Measurements from ENCODE around the gene TRIM26.
"Not testable (repeated sequence)": the region's sequence is repeated elsewhere in the genome, so short reads cannot be mapped to it uniquely, and the experiment has no call there.

TRIM26 gene

DNA sequence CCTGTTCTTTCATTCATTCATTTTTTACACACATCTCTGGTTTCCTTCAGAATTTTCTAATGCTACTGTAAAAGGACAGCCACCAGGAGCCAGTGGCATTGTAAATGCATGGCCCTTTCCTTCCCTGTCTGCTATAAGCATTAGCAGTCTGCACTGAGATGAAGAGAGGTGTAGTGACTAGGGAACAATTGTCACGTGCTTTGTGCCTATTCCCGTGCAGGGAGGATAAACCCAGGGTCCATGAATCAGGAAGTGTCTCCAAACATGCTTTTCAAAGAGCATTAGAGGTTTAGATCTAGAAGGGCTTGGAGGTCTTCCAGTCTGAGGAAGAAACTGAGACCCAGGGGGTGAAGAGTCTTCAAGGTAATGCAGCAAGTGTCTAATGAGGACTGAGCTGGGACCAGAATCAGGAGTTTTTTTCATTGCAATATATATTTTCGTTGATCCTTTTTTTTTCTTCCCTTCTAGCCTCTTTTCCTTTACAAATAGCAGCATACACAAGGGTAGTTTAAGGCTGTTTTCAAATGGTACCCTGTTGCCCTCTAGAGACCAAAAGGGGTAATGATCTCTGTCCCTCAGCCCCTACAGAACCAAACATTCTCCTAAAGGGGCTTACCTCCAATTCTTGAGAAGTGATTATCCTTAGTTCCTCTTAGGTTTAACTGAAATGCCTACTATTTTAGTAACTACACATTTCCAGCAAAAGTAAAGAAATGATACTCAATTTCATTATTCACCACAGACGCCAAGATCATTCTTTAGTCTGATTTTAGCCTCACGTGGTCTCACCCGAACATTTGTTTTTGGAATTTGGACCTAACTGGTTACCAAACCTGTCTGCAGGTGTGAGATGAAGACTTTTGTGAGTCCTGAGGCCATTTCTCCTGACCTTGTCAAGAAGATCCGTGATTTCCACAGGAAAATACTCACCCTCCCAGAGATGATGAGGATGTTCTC lies 43.3 kb downstream of the TRIM26 start:
- DNase-seq: no peak

DNA sequence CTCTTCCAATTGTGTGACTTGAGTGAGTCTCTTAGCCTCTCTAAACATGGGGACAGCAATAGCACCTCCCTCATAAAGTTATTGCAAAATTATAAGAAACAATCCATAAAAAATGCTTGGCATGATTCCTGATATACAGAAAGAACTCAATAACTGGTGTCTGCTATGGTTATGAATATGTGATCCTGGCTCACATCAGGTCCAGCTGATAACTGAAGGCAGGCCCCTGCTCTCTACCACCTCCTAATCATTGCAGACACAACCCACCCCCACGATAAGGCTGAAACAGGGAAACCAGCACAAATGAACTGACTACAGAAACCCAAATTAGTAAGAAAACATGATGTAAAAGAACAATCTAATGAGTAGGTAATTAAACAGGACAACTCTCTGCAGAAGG lies 44.5 kb downstream of the TRIM26 start:
- no peak for DNase-seq

DNA sequence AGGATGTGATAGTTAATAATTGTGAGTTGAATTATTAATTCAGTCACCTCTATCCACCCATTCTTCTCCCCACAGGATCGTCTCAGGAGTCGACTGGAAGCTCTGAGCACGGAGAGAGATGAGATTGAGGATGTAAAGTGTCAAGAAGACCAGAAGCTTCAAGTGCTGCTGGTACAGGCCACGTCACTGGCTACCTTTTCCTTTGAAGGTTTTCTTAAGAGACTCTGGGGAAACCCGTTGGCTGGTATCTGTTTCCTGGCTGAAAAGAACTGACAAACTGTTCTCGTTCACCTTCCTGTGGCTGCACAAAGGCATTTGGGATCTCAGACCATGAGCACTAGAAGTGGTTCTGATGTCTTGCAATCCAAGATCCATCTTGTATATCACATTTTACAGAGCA lies 46.1 kb downstream of the TRIM26 start:
- DNase-seq: no peak

DNA sequence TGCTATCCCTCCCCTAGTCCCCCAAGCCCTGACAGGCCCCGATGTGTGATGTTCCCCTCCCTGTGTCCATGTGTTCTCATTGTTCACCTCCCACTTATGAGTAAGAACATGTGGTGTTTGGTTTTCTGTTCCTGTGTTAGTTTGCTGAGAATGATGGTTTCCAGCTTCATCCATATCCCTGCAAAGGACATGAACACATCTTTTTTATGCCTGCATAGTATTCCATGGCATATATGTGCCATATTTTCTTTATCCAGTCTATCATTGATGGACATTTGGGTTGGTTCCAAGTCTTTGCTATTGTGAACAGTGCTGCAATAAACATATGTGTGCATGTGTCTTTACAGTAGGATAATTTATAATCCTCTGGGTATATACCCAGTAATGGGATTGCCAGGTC lies 48.0 kb downstream of the TRIM26 start:
- not testable (repeated sequence) for DNase-seq

DNA sequence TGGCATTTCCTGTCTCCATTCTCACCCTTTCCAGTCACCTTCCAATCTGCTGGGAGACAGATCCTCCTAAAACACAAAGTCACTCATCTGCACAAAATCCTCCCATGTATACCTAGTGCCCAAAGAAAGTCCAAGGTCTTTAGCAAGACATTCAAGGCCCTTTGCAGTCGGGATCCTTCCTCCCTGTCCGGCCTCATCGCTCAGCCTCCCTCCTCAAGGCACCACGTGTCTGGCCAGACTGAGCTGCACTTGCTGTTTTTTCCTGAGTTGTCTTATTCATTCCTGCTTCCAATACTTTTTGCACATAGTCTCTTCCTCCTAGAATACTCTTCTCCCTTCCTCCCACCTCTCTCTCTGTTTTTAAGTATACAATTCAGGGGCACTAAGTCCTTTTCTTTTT lies 48.5 kb downstream of the TRIM26 start:
- no peak for DNase-seq

DNA sequence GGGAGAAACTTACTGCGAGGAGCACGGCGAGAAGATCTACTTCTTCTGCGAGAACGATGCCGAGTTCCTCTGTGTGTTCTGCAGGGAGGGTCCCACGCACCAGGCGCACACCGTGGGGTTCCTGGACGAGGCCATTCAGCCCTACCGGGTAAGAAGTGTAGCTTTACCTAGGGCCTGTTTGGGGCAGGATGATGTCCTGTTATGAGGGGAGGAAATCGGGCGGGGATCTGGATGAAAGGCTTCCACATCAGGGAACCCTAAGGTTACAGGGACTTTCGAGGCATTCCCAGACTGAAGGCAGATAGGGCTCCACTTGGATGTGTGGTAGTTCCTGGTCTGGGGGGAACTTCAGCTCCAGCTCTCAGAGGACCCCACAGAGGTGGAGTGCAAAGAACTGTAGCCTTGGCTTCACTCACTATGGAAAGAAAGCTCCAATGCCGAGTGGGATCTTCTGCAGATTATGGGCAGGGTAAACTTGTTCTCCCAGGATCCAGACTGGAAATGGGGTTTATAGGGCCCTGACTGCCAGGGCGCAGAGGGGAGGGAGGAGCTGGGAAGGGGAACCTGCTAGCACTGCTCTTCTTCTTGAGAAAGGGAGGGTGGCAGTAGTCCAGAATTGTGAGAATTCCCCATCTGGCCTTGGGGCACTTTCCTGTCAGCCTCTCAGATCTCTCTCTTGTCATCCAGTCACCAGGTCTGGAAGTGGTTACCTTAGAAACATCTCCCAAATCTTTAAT lies 49.1 kb downstream of the TRIM26 start:
- no peak for DNase-seq

DNA sequence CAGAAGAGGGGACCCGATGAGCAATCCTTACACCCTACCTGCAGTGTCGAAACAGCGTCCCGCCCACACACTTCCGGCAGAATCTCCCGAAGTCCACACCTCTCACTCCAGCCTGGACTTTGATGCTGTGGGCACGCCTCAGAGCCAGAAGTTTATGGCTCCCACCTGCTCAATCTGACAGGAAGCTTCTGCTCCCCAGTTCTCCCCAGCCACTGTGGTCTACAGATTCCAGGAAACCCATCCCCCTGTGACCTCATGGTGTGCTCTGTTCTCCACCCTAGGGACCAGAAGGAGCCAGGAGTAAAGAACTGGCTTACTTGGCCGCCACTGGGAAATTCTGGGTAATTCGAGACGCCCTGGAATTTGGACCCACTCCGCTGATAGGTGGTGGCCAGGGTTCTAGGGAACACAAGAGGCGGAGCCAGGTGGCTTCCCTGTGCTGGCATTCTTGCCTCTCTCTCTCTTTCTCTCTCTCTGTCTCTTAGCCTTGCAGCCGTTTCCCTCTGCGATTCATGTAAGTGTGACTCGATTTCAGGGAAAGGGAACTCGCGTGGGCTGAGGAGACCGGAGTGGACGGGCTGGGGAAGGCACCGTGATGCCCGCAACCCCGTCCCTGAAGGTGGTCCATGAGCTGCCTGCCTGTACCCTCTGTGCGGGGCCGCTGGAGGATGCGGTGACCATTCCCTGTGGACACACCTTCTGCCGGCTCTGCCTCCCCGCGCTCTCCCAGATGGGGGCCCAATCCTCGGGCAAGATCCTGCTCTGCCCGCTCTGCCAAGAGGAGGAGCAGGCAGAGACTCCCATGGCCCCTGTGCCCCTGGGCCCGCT lies 49.9 kb downstream of the TRIM26 start, which contains the start of gene TRIM15:
TSS of gene TRIM15 (plus strand) at position 457 of the 828 bp plus-strand sequence. CDS start at position 596, 139 bp downstream.
- no peak for DNase-seq

DNA sequence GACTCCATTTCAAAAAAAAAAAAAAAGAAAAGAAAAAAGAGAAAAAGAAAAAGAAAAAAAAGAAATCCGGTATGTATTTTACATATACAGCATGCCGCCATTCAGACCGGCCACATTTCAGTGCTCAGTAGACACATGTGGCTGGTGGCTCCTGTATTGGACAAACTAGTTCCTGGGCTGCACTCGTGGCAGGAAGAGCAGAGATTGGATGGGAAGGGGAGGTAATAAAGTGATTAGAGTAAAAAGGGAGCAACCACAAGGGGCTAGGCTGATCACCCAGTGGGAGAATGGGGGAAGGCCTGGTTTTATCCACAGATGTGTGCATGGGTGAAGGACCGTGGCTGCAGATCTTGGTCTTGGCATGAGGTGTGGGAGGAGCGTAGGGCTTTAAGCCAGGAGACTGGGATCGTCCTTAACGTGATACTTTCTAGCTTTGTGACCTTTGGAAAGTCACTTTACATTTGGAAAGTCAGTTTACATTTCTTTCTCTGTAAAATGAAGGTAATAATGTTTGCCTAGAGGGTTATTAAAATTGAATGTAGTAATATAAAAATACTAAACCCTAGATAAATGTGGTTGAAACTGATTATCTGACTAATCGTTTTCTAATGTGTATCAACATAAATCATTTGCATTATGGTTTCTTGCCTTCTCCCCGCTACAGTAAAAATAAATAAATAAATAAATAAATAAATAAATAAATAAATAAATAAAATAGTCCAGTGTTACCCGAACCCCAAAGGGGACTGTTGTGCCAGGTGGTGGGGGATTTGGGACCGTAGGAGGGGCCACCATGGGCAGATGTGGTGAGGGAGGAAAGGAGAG lies 50.7 kb downstream of the TRIM26 start:
- no peak for DNase-seq

DNA sequence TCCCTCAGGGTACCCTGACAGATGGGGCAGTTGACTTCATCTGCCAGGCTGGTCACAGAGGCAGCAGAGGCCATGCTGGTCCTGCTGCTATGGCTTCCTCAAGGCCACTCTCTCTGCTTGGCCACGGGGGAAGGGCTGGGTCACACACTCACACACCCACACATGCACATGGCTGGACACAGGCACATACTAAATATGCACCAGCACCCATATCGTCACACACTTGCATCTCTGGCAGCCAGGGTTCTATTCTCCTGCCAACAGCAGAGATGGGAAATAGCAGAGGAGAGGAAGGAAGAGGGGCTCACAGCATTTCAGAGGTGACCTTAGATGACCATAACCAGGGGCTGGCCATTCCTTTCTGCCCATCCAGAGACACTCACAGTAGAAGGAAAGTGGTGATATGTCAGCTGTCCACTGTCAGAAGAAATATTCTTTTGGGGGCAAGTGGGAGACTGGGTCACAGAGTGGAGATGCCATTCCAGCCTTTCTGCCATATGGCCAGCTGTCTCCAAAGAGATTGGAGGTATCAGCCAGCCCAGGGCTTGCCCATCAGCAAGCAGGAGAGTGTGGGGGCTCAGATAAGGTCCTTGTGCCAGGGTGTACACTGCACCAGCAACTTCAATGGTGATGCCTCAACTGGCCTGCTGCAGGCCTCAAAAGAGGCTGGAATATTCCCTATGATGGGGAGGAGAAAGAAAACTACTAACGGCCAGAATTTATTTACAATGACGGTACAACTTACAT lies 52.2 kb downstream of the TRIM26 start, which contains the start of gene TRIM10:
TSS of gene TRIM10 (minus strand) at position 427 of the 747 bp plus-strand sequence. CDS start at position 74, 353 bp downstream.
- DNase-seq: no peak

DNA sequence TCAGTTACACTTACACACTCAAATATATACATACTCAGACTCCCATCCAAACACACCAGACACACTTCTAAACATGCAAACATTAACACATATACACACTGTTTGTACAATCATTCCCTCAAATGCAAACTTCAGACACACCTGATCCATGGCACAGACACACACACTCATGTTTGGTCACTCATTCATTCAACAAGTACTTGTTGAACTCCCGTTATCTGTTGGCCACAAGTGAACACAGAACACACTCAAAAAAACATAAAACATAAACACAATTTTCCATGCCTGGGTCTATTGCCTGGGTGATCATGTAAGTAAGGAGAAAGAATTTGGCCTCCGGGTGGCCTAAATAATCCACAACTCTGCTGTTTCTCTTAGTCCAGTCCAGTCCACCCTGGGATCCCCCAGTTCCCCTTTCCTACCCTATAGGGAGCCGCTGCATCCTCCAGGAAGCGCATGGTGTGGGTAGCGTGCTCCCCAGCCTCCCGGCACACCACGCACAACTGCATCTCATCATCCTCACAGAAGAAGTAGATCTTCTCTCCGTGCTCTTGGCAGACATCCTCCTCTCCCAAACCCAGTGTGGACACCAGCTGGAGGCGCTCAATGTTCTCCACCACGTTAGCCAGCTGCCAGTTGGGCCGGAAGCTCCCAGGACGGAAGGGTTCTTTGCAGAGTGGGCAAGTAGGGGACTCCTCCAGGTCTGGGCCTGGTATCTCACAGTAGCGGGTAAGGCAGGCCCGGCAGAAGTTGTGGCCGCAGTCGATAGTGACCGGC lies 53.0 kb downstream of the TRIM26 start:
- DNase-seq: no peak

DNA sequence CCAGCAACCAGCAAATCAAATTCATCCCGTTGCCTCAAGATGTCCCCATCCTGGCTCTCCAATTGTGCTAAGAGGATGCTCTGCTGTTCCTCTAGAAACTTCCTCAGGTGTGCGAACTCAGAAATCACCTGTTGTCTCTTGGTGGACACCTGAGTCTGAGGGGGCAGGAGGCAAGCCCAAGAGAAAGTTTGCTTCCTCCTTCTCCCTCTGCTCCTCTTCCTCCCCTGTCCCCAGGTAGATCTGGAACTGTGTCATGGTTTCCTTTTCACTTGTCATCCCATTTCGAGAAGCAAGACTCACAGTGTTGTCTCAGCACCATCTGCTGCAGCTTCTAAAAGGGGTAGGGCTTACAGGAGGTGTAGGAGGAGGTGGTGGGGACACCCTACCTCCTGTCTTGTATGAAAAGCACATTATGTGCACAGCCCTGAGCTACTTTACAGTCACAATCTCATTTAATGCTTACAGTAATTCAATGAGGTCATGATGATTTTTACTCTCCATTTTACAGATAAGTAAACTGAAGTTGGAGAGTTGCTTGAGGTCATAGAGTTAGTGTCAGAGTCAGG lies 54.6 kb downstream of the TRIM26 start:
- no peak for DNase-seq

DNA sequence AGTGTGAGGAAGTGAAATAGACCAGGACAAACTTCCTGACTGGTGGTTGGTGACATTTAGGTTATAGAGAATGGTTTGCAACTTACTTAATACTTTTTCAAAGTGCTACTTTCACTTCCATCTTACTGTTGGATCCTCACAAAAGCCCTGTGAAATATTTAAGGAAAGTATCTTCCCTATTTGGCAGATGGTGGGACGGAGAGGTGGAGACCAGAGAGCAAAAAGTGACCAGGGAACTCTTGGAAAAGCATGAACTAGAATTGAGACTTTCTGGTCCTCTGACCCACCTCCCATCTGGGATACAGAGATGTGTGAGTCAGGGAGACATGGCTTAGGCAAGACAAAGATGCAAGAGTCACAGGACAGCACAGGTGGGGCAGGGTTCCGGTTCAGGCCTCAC lies 55.2 kb downstream of the TRIM26 start:
- no peak for DNase-seq

DNA sequence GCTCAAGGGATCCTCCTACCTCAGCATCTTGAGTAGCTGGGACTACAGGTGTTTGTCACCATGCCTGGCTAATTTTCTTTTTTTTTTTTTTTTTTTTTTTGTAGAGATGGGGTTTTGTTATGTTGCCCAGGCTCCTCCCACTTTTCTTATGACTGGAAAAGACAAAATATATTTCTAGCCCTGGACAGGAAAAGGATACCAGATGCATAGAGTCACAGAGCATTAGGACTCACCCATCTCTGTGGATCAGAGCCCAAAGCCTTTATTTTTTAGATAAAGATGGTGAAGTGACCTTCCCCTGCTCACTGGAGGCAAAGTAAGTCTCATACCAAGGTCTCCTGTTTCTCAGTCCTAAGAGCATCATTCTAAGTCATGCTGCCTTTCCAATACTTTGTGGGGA lies 55.6 kb downstream of the TRIM26 start:
- DNase-seq: no peak

DNA sequence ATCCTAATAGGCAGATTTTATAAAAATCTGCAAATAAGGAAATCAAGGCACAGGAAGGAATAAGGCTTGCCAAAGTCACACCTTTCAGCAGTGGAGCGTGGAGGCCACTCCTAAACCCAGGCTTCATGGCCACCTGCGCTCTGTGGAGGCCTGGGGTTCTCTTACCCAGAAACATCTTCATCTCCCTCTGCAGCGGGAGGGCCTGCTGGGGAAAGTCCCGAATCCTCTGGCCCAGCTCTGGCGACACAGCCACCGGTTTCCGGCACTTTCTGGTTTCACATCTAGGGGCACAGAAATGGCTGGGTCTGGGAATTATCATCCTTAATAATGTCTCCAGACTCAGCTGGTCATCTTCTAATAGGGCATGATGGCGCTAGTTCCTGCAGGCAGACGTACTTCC lies 56.4 kb downstream of the TRIM26 start:
- no peak for DNase-seq

DNA sequence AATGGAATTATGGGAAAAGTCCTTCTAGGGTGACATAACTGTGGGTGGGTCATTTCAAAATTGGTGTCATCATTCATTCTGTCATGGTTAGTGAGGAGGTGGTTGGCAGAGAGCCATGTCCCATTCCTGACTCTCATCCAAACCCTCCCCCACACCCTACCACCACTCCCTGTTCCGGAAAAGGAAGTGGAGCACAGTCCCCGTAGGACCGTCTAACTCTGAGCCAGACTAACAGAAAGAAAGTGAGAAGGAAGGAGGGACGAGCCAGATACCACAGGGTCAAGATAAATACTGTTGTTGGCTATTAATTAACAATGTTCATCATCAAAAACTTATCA lies 57.0 kb downstream of the TRIM26 start:
- DNase-seq: no peak

DNA sequence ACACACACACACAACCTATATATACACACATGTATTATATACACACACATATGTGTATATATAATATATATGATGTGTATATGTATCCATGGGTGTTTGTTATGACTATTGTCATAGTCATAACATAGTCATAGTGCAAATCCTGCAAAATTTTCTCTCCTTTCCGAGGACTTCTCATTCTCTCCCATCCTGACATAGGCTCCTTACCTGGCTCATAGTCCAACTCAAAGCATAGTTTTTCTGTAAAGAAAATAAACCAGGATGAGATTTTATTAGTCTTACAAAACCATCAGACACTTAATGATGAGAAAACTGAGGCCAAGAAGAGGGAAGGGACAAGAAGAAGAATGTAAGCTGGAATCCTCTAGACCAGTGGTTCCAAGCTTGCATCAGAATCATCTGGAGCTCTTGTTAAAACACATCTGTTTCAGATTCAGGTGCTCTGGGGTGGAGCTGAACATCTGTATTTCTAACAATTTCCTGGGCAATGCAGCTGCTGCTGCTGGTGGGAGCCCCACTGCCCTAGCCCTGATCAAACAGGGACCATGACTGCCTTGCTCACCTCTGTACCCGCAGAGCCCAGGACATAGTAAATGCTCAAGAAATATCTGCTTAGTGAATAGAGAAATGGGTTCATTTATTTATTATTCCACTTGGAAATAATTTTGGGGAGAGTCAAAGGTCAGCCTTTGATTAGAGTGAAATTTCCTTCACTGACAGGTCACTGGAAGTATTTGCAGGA lies 57.5 kb downstream of the TRIM26 start:
- no peak for DNase-seq

DNA sequence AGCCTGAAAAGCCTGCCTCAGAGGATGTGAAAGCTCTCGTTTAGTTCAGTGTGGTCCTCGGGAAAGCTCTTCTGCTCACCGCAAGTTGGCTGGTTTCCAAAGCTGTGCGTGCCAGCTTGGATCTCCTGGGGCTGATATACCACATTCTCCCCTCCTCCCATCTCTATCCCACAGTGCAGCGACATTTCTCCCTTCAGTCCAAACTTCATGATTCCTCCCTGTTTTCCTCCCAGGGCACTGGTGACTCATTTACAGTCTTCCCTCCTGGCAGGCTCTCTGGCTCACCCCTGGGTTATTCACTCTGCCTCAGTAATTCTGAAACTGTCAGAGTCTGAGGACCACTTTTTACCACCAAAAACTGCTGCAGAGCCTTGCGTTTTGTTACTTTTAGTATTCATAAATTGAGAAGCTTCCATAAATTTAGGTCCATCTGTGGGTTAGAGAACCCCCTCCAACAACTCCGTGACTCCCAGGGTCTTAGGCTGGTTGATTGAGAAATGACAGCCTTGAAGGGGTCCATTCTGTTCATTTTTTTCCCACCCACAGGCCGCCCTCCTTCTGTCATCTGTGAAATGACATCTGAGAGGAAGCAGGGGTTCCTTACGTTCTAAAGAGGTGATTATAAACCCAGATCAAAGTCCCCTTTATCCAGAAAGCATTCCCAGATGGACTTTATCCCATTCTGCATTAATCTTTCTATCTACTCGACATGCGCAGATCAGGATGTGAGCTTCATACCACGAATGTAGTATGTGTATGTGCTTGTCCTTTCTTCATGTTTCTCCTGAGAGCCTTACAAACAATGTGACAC lies 58.3 kb downstream of the TRIM26 start:
- DNase-seq: no peak

DNA sequence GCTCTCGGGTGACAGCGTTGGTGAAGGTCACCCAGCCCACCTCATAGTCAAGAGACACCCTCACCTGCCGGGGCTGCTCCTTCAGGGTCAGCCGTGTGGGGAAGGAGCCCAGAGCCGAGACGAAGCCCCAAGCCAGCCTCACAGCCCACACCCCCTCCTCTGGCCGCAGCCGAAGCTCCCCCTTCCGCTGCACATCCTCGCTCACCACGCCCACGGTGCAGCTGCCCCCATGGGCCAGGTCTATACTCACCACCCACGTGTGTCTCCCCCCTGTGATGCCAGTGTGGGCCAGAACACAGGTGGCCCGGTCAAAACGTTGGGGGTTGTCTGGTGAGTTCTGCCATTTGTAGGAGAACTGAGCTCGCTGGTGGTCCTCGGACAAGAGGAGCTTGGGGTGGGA lies 59.1 kb downstream of the TRIM26 start:
- DNase-seq: no peak

Measured in activated T-cell treated with anti-CD3 and anti-CD28 coated beads, Interleukin-2, amount 50 U/mL, for 1 hour (primary cell).